Mucosa of descending colon (tissue), 3 donors: ENCODE results near the gene SIL1. TPM values are rescaled to one million over a fixed set of nuclear protein-coding genes. Genes with fewer than 3 reads are reported as not detected.
A peak's percentile ranks its signal among the peaks of the same experiment; 100 is the strongest.

Source experiments
- ATAC-seq: fragments of 200-7000 bp; cut with Tn5 transposase; one replicate; pipeline ENCODE4 v1.9.1; 2020; ENCODE audit warnings: mild to moderate bottlenecking, moderate library complexity
- DNase-seq, 3 donors: peaks; one replicate each; pipeline ENCODE4 v3.0.0-alpha.2; 2020
- H3K36me3 ChIP-seq: fragments of 200-600 bp; one replicate; pipeline ENCODE4 v1.8.0; 2021; ENCODE audit warnings: low read depth, mild to moderate bottlenecking
- H3K4me1 ChIP-seq: fragments of 200-600 bp; one replicate; pipeline ENCODE4 v1.8.0; 2021; ENCODE audit warnings: low read depth, mild to moderate bottlenecking
- H3K4me3 ChIP-seq: fragments of 200-600 bp; one replicate; pipeline ENCODE4 v1.8.0; 2021; ENCODE audit warnings: mild to moderate bottlenecking
- H3K9me3 ChIP-seq: fragments of 200-600 bp; one replicate; pipeline ENCODE4 v1.8.0; 2021; ENCODE audit warnings: mild to moderate bottlenecking
- intact Hi-C, 2 donors: fragments of 100-400 bp; cut with DNase I in 1 of 2; cut with micrococcal nuclease in 1 of 2; formaldehyde crosslinking; loops; one replicate each; pipeline versions ENCODE4 v1.11.0 to v1.11.1; 2022; cut with DNase I, micrococcal nuclease
- total RNA-seq, 3 donors: library from RNA; stranded (reverse); fragmentation: NEBNext Ultra II Directional in 2 of 3; extraction: Animal tissue kit (Norgen Biotek cat#: 25700) in 2 of 3; gene quantifications; one replicate each; pipeline versions ENCODE4 v1.2.1 to v1.2.4, GENCODE V29; 2021 to 2023
- TF ChIP-seq, protein P1 (sequence below): fragments of 200-600 bp; IDR thresholded peaks from one replicate; pipeline ENCODE4 v1.8.0; 2022; ENCODE audit warnings: antibody characterized with exemption, mild to moderate bottlenecking
- donor health status: DM: no; HTN: no; CAD: no; lungs with moderate emphysema.
- donor health status: DM: no; HTN: no; CAD: no.
- donor health status: DM: no; HTN: yes; CAD: no.

The SIL1 gene
- total RNA-seq, 3 donors from 2014 or later: 35.2 to 35.8 (median 35.6) TPM

DNA sequence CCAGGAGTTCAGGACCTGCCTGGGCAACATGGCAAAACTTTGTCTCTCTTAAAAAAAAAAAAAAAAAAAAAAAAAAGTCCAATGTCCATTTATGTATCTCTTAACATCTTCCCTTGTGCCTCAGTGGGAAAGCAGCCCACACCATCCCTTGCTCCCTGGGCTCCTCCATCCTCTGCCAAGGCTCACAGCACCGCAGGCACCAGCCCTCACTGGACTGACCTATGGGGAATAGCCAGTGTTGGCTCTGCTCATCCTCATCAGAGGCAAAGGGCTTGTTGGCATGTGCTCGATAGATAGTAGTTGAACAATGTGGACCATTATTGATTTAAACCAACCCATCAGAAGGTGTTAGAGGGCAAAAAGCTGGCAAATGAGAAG lies 261.2 kb downstream of the SIL1 start:
- TF ChIP-seq, protein P1, sequence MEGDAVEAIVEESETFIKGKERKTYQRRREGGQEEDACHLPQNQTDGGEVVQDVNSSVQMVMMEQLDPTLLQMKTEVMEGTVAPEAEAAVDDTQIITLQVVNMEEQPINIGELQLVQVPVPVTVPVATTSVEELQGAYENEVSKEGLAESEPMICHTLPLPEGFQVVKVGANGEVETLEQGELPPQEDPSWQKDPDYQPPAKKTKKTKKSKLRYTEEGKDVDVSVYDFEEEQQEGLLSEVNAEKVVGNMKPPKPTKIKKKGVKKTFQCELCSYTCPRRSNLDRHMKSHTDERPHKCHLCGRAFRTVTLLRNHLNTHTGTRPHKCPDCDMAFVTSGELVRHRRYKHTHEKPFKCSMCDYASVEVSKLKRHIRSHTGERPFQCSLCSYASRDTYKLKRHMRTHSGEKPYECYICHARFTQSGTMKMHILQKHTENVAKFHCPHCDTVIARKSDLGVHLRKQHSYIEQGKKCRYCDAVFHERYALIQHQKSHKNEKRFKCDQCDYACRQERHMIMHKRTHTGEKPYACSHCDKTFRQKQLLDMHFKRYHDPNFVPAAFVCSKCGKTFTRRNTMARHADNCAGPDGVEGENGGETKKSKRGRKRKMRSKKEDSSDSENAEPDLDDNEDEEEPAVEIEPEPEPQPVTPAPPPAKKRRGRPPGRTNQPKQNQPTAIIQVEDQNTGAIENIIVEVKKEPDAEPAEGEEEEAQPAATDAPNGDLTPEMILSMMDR: no peak
- ATAC-seq (peak; percentile 5), DNase-seq (no peak)
- no peaks in the 10 kb centered on the region for H3K9me3 ChIP-seq
- no peaks in the 10 kb centered on the region for H3K4me1 ChIP-seq
- intact Hi-C loops: no loop called here
- H3K4me3 ChIP-seq: no peak overlapping the region
- peaks cover 5% of the 10 kb centered on the region for H3K36me3 ChIP-seq

DNA sequence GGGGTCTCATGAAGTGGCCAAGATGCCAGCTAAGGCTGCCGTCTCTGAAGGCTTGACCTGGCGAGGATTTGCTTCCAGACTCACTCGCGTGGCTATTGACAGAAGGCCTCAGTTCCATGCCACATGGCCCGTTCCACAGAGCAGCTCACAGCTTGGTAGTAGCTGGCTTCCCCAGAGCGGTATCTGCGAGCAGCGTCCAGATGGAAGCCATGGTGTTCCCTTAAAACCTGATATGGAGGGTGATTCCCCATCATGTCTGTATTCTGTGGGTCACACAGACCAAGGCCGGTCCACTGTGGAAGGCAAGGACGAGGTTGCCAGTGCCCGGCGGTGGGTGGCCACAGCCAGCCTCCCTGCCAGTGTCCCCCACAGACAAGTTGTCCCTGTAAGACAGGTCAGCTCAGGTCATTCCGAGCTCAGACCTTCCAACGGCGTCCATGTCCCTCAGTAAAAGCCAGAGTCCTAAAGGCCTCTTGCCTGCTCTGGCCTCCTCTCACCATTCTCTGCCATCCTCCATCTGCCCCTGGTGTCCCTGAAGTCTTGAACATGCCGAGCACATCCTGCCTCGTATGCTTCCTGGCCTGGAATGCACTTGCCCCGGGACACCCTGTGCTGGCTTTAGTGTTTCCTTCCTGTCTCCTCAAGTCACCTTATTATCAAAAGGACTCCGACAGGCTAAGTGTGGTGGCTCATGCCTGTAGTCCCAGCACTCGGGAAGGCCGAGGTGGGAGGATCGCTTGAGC lies 261.8 kb downstream of the SIL1 start:
- no peaks in the 10 kb centered on the region for H3K4me1 ChIP-seq
- TF ChIP-seq, protein P1: no peak
- ATAC-seq (no peak), DNase-seq (no peak)
- H3K9me3 ChIP-seq: no peaks in the 10 kb centered on the region
- H3K36me3 ChIP-seq: peaks cover 5% of the 10 kb centered on the region
- no peak overlapping the region for H3K4me3 ChIP-seq
- intact Hi-C loops: no loop called here

DNA sequence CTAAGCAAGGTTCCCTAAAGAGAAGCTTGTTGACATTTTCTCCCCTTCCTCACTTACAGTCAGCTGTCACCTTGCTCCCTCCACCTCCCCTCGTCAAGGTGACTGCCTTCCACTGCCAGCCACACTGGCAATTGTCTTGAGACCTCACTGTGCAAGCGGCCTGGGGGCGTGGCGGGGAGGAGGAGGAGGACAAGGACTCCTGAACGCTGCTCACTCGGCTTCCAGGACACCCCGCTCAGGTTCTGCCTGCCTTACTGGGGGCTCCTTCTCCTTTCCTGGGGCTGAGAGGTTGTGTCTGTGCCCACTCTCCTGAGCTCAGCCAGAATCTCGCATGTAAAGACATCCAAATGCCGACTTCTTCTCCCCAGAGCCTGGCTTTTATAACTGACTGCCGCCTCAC lies 262.7 kb downstream of the SIL1 start:
- no peaks in the 10 kb centered on the region for H3K4me1 ChIP-seq
- ATAC-seq (no peak), DNase-seq (peak in 1 of 3 donors; percentile 41)
- H3K36me3 ChIP-seq: peaks cover 5% of the 10 kb centered on the region
- TF ChIP-seq, protein P1: no peak
- no peak overlapping the region for H3K4me3 ChIP-seq
- intact Hi-C loops: no loop called here
- no peaks in the 10 kb centered on the region for H3K9me3 ChIP-seq

DNA sequence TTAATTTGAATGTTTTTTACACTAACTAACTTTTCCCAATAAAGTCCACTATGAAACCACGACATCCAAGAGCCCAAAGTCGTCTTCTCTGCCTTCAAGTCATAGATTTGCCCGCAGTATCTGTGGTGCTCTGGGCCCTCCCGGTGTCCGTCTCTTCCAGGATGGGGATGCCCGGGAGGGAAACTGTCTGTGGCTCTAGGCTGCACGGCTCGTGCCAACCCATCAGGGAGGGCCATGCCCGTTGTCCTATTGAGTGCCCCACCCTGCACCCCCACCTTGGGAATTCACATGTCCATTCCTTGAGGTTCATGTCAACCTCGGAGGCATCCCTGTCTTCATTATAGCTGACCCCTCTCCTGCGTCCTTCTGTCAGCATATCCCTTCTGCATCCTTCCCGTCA lies 263.2 kb downstream of the SIL1 start:
- H3K9me3 ChIP-seq: no peaks in the 10 kb centered on the region
- TF ChIP-seq, protein P1: no peak
- ATAC-seq (no peak), DNase-seq (no peak)
- H3K4me3 ChIP-seq: no peak overlapping the region
- no peaks in the 10 kb centered on the region for H3K4me1 ChIP-seq
- peaks cover 5% of the 10 kb centered on the region for H3K36me3 ChIP-seq
- intact Hi-C loops: no loop called here

DNA sequence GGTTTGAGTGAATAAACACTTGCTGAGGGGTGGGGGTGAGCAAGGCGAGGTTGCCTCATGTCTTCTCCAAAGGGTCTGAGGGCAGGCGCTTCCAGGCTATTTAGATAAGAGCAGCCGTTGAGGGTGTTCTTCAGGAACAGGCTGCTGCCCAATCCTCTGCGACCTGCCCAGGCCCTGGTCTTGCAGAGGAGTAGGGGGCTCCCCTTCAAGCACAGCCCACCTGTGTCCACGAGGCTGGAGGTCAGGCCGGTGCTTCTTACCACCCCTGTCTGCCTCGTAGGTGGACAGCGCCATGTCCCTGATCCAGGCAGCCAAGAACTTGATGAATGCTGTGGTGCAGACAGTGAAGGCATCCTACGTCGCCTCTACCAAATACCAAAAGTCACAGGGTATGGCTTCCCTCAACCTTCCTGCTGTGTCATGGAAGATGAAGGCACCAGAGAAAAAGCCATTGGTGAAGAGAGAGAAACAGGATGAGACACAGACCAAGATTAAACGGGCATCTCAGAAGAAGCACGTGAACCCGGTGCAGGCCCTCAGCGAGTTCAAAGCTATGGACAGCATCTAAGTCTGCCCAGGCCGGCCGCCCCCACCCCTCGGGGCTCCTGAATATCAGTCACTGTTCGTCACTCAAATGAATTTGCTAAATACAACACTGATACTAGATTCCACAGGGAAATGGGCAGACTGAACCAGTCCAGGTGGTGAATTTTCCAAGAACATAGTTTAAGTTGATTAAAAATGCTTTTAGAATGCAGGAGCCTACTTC lies 264.5 kb downstream of the SIL1 start:
- intact Hi-C loops: no loop called here
- peak in 1 of 3 donors; percentile 29 for DNase-seq
- peaks cover 5% of the 10 kb centered on the region for H3K36me3 ChIP-seq

More for the DNA sequence above, 264.5 kb downstream of the SIL1 start:
- TF ChIP-seq, protein P1: no peak
- H3K4me3 ChIP-seq: no peak overlapping the region
- H3K4me1 ChIP-seq: no peaks in the 10 kb centered on the region
- ATAC-seq: no peak
- H3K9me3 ChIP-seq: no peaks in the 10 kb centered on the region
